Ovary (tissue), 1 donor: ENCODE results near the gene CENPP.

Experiments used
- EP300 ChIP-seq: sonication (generic); formaldehyde crosslinking; IDR thresholded peaks from one replicate; pipeline ENCODE4 v1.6.1; 2017; ENCODE audit warnings: antibody characterized with exemption
- POLR2A ChIP-seq: fragments of 450-650 bp; IDR thresholded peaks from one replicate; pipeline ENCODE4 v1.6.1; 2017; ENCODE audit warnings: antibody characterized with exemption, mild to moderate bottlenecking, moderate library complexity

- TF ChIP-seq EP300 (no peak), POLR2A (no peak)
These were observed 54.9 kb downstream of the CENPP start for GRCh38 chr9:92380603-92381002.
